HG02870 (cell line): ENCODE data around the gene NPLOC4.
"Not testable (repeated sequence)": the region's sequence is repeated elsewhere in the genome, so short reads cannot be mapped to it uniquely, and the experiment has no call there.

Source experiments
- ATAC-seq: cut with Tn5 transposase; IDR thresholded peaks from one replicate; pipeline ENCODE4 v1.9.1; 2021; ENCODE audit warnings: mild to moderate bottlenecking, moderate library complexity; ENCODE audit not compliant: unreplicated experiment

NPLOC4 gene

DNA sequence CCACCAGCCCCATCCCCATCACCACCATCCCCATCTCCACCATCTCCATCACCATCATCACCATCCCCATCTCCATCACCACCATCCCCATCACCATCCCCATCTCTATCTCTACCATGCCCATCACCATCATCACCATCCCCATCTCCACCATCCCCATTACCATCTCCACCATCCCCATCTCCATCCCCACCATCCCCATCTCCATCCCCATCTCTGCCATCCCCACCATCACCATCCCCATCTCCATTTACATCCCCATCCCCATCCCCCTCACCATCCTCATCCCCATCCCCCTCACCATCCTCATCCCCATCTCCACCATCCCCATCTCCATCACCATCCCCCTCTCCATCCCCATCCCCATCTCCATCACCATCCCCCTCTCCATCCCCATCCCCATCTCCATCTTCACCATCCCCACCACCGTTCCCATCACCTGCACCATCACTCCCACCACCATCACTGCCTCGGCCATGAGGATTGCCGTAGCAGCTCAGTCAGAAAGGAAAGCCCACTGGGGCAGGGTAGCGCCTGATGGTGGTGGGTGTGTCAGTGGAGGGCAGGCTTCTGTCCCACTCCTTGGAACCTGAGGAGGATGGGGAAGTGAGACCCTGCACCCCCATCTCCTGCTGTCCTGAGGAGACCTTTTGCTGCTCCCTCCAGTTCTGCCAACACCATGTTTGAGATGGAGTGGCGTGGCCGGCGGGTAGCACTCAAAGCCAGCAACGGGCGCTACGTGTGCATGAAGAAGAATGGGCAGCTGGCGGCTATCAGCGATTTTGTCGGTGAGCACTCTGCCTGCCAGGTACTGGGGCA, 101.2 kb downstream of the NPLOC4 start:
- ATAC-seq: no peak

- no peak for ATAC-seq
These were observed 101.9 kb downstream of the NPLOC4 start for GRCh38 chr17:81535007-81535328.

DNA sequence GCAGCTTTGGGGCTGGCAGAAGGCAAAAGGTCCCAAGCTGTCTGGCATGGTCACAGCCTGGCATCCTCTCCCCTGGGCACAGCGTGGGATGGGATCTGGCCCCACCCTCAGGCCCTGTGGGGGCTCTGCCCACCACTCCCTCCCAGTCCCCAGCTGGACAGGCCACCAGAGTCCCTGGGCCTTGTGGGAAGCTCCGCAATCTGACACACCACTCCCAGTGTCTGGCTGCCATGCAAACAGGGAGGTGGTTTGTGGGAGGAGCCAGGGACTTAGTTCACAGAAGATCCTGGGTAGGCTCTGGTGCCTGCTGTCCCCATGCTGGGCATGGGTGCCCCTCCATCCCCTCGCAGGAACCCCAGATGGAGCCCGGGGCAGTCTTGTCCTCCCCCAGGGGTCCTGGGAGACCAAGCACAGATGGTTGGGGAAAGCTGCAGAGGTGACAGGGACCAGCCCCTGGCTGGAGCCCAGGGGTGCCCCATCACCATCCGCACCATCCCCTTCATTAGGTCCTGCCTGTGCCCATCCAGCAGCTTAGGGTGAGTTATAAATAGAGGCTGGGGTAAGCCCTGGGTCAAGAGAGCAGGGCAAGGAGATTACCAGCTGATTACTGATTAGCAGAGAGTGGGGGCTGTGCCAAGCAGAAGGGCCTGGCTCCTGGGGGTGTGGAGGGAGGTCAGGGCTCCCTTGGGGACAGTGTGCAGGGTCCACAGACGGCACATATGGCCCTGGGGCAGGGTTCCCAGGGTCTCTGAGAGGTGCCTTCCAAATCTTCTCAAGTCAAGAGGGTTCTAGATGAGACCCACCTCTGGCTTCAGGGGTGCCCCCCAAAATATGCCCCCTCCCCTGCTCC, 102.5 kb downstream of the NPLOC4 start:
- ATAC-seq: no peak

DNA sequence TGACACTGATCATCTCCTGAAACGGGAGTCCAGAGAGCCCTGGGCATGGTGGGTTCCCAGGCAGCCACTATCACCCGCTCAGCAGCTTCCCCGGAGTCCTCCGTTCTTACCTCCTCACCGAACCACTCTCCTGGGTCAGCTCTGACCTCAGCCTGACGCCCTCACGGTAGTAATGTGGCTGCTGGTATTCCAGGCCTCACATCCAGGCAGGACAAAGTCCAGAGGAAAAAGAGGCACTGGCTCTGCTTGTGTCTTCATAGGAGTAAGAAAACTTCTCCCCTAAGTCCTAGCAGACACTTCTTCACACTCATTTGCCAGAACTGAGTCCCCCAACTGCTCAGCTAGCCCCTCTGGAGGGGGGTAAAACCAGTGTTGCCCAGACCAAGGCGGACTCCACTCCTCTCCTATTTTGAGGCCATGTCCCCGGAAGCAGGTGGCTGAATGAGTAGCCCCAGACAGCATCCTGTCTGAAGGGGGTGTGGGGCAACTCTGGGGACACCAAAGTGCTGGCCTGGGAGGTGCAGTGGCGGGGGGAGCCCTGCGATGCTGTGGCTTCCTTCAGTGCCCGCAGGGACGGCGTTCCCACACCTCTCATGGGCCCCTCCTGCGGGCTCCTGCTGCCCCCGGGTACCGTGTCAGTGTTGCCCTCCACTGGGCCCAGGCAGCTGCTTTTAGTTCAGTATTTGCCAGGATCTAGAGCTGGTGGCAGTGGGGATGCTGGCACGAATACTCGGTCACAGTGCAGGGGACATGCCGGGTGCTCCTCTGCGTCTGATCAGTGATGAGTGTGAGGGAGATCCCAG, 103.4 kb downstream of the NPLOC4 start:
- ATAC-seq: no peak

GRCh38 chr17:81532490-81533287, 104.2 kb downstream of the NPLOC4 start:
- no peak for ATAC-seq

DNA sequence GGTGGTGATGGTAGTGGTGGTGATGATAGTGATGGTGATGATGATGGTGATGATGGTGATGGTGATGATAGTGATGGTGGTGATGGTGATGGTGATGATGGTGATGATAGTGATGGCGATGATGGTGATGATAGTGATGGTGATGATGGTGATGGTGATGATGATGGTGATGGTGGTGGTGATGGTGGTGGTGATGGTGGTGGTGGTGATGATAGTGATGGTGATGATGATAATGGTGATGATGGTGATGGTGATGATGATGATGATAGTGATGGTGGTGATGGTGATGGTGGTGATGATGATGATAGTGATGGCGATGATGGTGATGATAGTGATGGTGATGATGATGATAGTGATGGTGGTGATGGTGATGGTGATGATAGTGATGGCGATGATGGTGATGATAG, 104.9 kb downstream of the NPLOC4 start:
- not testable (repeated sequence) for ATAC-seq

- ATAC-seq: not testable (repeated sequence)
These were observed 105.9 kb downstream of the NPLOC4 start for GRCh38 chr17:81531013-81531412.

DNA sequence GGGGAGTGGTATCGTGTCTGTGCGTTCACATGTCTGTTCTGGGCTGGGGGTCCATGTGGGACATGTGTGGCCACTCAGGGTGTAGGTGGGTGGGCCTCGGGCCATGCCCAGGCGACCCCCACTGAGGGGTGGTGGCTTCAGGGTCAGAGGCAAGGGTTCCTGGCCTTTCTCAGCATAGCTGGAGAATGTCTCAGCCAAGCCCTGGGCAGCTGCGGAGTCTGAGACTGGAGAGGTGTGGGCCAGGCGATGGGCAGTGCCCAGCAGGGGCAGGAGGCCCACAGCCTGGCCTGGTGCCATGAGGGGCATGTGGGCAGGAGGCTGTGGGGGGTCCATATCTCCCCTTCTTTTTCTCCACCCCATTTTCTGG, 107.5 kb downstream of the NPLOC4 start:
- no peak for ATAC-seq

DNA sequence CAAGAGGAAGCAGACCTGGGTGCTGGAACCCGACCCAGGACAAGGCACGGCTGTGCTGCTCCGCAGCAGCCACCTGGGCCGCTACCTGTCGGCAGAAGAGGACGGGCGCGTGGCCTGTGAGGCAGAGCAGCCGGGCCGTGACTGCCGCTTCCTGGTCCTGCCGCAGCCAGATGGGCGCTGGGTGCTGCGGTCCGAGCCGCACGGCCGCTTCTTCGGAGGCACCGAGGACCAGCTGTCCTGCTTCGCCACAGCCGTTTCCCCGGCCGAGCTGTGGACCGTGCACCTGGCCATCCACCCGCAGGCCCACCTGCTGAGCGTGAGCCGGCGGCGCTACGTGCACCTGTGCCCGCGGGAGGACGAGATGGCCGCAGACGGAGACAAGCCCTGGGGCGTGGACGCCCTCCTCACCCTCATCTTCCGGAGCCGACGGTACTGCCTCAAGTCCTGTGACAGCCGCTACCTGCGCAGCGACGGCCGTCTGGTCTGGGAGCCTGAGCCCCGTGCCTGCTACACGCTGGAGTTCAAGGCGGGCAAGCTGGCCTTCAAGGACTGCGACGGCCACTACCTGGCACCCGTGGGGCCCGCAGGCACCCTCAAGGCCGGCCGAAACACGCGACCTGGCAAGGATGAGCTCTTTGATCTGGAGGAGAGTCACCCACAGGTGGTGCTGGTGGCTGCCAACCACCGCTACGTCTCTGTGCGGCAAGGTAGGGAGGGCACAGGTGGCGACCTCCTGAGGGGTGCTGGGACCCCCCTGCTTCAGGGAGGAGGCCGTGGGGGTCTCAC, 108.1 kb downstream of the NPLOC4 start:
- no peak for ATAC-seq

DNA sequence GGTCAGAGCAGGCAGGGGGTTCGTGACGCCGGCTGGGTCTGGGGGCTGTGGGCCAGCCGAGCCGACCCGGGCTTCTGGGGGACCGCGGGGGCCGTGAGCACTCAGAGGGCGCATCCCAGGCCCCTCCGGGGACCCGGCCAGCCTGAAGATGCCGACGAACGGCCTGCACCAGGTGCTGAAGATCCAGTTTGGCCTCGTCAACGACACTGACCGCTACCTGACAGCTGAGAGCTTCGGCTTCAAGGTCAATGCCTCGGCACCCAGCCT, 108.6 kb downstream of the NPLOC4 start:
- no peak for ATAC-seq

GRCh38 chr17:81527591-81528383, 109.1 kb downstream of the NPLOC4 start, which contains the start of gene FSCN2:
TSS of gene FSCN2 (plus strand) at chr17:81528377. CDS start at chr17:81528532, 155 bp downstream.
- no peak for ATAC-seq

GRCh38 chr17:81526662-81527571, 110.0 kb downstream of the NPLOC4 start:
- no peak for ATAC-seq

DNA sequence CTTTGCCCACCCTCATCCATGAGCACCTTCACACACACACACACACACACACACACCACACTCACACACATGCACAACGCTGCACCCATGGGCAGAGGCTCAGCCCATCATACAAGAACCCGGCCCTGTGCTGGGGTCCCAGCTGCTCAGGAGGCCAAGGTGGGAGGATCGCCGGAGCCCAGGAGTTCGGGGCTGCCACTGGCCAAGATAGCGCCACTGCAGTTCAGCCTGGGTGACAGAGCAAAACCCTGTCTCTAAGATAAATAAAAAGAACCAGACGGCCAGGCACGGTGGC, 112.1 kb downstream of the NPLOC4 start:
- no peak for ATAC-seq

DNA sequence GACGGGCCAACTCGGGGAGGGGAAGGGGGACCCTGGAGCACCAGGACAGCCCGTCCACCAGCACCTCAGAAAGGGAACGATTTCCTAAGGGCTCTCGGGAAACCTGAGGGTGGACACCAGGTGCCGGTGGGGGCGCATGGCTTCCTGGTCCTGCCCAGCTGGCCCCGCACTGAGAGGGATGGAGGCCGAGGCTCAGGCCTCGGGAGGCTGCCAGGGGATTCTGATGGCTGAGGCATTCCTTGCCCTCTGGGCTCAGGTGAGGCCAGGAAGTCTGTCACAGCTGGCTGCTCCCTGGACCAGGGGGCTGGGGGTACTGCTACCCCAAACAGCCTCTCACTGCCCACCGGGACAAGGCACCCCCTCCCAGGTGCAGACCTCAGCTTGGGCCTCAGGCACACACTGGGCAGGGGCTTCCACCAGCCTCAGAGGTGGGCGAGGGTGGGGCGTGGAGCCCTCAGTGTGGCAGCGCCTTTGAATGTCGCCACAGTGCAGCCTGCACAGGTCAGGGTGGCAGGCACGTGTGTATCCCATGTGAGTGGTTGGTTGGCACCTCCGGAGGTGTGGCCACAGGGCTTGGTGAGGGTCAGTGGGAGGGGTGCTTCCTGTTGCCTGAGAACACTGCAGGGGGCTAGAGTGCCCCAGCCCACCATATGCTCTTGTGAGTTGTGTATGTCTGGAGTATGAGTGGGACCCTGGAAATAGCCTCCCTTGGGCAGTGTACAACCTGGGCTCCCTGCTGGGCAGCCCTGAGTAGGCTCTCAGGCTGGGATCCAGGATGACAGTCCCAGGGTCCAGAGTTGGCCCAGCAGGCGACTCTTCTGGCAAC, 112.7 kb downstream of the NPLOC4 start:
- no peak for ATAC-seq

- no peak for ATAC-seq
These were observed 113.4 kb downstream of the NPLOC4 start for GRCh38 chr17:81523402-81524038.

DNA sequence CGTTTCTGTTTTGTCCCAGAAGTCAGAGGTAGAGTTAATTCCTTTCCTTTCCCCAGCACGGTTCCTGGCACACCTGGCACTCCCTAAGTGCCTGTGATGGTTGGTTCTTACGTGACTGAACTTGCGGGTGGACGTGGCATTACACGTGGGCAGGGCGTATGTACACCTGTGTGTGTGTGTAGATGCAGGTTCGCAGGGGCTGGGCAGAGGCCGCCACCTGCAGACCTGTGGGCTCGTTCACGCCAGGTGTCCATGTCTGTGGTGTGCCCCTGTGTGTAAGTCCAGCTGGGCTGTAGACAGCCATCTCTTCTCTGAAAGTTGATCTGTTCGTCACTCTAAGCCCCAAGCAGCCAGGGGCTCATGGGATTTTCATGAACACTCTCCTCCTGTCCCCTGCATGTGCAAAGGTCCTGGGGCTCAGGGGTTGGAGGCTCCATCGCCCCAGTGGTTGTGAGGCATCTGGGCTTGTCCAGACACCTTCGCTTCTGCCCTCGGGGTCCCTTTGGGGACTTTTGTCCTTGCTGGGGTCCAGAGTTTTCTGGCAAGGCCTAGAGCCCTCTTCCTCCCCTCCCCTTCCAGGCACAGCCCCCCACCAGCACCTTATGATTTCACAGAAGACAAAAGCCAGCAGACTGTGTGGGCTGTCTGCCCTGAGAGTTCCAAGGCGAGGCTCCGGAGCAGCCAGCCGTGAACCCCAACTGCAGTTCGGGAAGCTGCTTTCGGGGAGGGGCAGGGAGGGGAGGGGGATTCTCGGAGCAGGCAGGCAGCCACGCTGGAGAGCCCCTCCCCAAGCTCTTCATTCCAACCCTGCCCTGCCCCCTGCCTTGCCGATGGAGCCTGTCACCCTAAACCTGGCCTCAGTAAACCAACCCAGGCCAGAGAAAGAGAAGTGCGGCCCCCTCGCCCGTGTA, 114.2 kb downstream of the NPLOC4 start:
- no peak for ATAC-seq
